PC-3 (cell line): ENCODE data around the gene HSD17B3. TPM values are rescaled to one million over a fixed set of nuclear protein-coding genes. Genes with fewer than 3 reads are reported as not detected.

ENCODE experiments used
- ATAC-seq: fragments of 200-7000 bp; cut with Tn5 transposase; 2 replicates; pipeline ENCODE4 v1.9.1; 2020; ENCODE audit warnings: mild to moderate bottlenecking, moderate library complexity
- BruUV-seq: library from RNA; stranded (reverse); fragments of 400-500 nt; replicated peaks from 2 replicates; lab custom pipeline; 2021; lab: Mats Ljungman, UMichigan
- CTCF ChIA-PET: fragments of 300-600 bp; sonication (Branson Sonifier 250); formaldehyde crosslinking; loops from one replicate; lab custom pipeline; 2022; ENCODE audit warnings: antibody characterized with exemption; lab: Charles Lee
- POLR2A ChIA-PET: fragments of 300-600 bp; sonication (Branson Sonifier 250); formaldehyde crosslinking; loops from one replicate; lab custom pipeline; 2022; ENCODE audit warnings: antibody characterized with exemption; ENCODE audit not compliant: unreplicated experiment; lab: Charles Lee
- DNase-seq: peaks from one replicate; pipeline ENCODE4 v3.0.0-alpha.2; 2015
- H2AFZ ChIP-seq: fragments of 300-600 bp; sonication (generic); 2 replicates; pipeline ENCODE4 v1.6.0; 2016; ENCODE audit warnings: antibody characterized with exemption, low read length
- H3F3A ChIP-seq: fragments of 300-600 bp; sonication (generic); one replicate; pipeline ENCODE4 v1.6.0; 2017; ENCODE audit warnings: antibody characterized with exemption, low read length, control low read depth, mild to moderate bottlenecking; ENCODE audit not compliant: unreplicated experiment
- H3K27ac ChIP-seq: fragments of 300-600 bp; sonication (generic); 2 replicates; pipeline ENCODE4 v1.5.1; 2016; ENCODE audit warnings: mild to moderate bottlenecking, low read length
- H3K27me3 ChIP-seq: fragments of 300-600 bp; sonication (generic); 2 replicates; pipeline ENCODE4 v1.6.1; 2016; ENCODE audit warnings: low read length, mixed read lengths
- H3K36me3 ChIP-seq: fragments of 300-600 bp; sonication (generic); 2 replicates; pipeline ENCODE4 v1.6.1; 2016; ENCODE audit warnings: low read depth, mixed run types, low read length, mixed read lengths
- H3K4me1 ChIP-seq: fragments of 300-600 bp; sonication (generic); 2 replicates; pipeline ENCODE4 v1.5.1; 2016; ENCODE audit warnings: low read length; ENCODE audit not compliant: insufficient read depth
- H3K4me2 ChIP-seq: fragments of 300-600 bp; sonication (generic); 2 replicates; pipeline ENCODE4 v1.6.0; 2016; ENCODE audit warnings: low read length
- H3K4me3 ChIP-seq: fragments of 300-600 bp; sonication (generic); 2 replicates; pipeline ENCODE4 v1.5.1; 2016; ENCODE audit warnings: mild to moderate bottlenecking, low read length, mixed read lengths
- H3K79me2 ChIP-seq: fragments of 300-600 bp; sonication (generic); 2 replicates; pipeline ENCODE4 v1.6.1; 2017; ENCODE audit warnings: low read length, mixed read lengths
- H3K9ac ChIP-seq: fragments of 300-600 bp; sonication (generic); 2 replicates; pipeline ENCODE4 v1.6.0; 2016; ENCODE audit warnings: mild to moderate bottlenecking, low read length
- H3K9me2 ChIP-seq: fragments of 300-600 bp; sonication (generic); replicated peaks from 2 replicates; pipeline ENCODE4 v1.6.1; 2016; ENCODE audit warnings: mixed run types, low read length, mixed read lengths
- H3K9me3 ChIP-seq: fragments of 300-600 bp; sonication (generic); 2 replicates; pipeline ENCODE4 v1.6.1; 2016; ENCODE audit warnings: low read length, mixed read lengths
- H4K20me1 ChIP-seq: fragments of 300-600 bp; sonication (generic); 2 replicates; pipeline ENCODE4 v1.6.1; 2016; ENCODE audit warnings: low read length, mixed read lengths
- CTCF ChIP-seq: fragments of 300-600 bp; sonication (generic); conservative IDR thresholded peaks from 2 replicates; pipeline ENCODE4 v1.5.1; 2017; ENCODE audit warnings: antibody characterized with exemption, low read depth, mild to moderate bottlenecking, low read length
- EZH2 ChIP-seq: fragments of 300-600 bp; sonication (generic); IDR thresholded peaks from one replicate; pipeline ENCODE4 v1.6.1; 2017; ENCODE audit warnings: antibody characterized with exemption, mild to moderate bottlenecking, low read length; ENCODE audit not compliant: unreplicated experiment
- EZH2phosphoT487 ChIP-seq: fragments of 300-600 bp; sonication (generic); IDR thresholded peaks from 2 replicates; pipeline ENCODE4 v1.6.1; 2018; ENCODE audit warnings: mild to moderate bottlenecking, antibody characterized with exemption, low read length, borderline replicate concordance
- intact Hi-C: fragments of 100-400 bp; cut with micrococcal nuclease; formaldehyde crosslinking; loops from 2 replicates; pipeline ENCODE4 v1.9.0; 2023
- total RNA-seq: library from RNA; depleted of rRNA; stranded (reverse); fragments of >200 nt; gene quantifications from 2 replicates; pipeline ENCODE4 v1.2.3, GENCODE V29; 2014

HSD17B3 gene
- total RNA-seq, 1 experiment from 2014 or later = 0.26 TPM

- Histone ChIP-seq H3K36me3 (no peaks in the 10 kb centered on the region), H3K9me2 (no peaks in the 10 kb centered on the region), H3K9me3 (no peaks in the 10 kb centered on the region), H3K27ac (no peak overlapping the region), H3K4me3 (no peak overlapping the region), H4K20me1 (no peaks in the 10 kb centered on the region), H3K79me2 (no peaks in the 10 kb centered on the region), H3K9ac (no peak overlapping the region), H3F3A (no peaks in the 10 kb centered on the region), H3K4me1 (peaks cover 16% of the 10 kb centered on the region), H2AFZ (no peak overlapping the region), H3K4me2 (no peak overlapping the region), H3K27me3 (no peaks in the 10 kb centered on the region)
- TF ChIP-seq EZH2phosphoT487 = no peak
- no peak for TF ChIP-seq EZH2
- TF ChIP-seq CTCF = no peak
- ATAC-seq (no peak), DNase-seq (no peak)
- POLR2A ChIA-PET = no interaction called here
- BruUV-seq = TSS peak; percentile 21
- intact Hi-C loops = no loop called here
- CTCF ChIA-PET = no interaction called here
Observed at GRCh38 chr9:96345551-96345950, 43.6 kb upstream of the HSD17B3 start.

GRCh38 chr9:96344458-96345180 is 42.6 kb upstream of the HSD17B3 start:
- ChIA-PET CTCF (interaction anchor here (0.5 to 0.7 kb wide), 2 partner anchors 105 to 127 kb away, joined by 4 to 5 read pairs; partner anchors contain the start of gene HABP4), POLR2A (interaction anchor here (0.6 to 0.7 kb wide), 4 partner anchors 30 to 105 kb away, joined by 5 to 18 read pairs (median 16); partner anchors contain the start of gene HABP4)
- H4K20me1 ChIP-seq = no peaks in the 10 kb centered on the region
- peak; percentile 65 for DNase-seq
- no peak overlapping the region for H2AFZ ChIP-seq
- H3K27ac ChIP-seq = peak overlapping the region; percentile 36
- H3K27me3 ChIP-seq = no peaks in the 10 kb centered on the region
- H3K9me3 ChIP-seq = no peaks in the 10 kb centered on the region
- ATAC-seq = peak; percentile 40
- H3K4me2 ChIP-seq = peak overlapping the region; percentile 29; the same call in 1 of the 2 replicates
- intact Hi-C loops = no loop called here
- H3K4me3 ChIP-seq = no peak overlapping the region
- no peaks in the 10 kb centered on the region for H3K9me2 ChIP-seq
- H3F3A ChIP-seq = peaks cover 4% of the 10 kb centered on the region
- no peaks in the 10 kb centered on the region for H3K79me2 ChIP-seq
- BruUV-seq = no TSS peak
- H3K4me1 ChIP-seq = peaks cover 21% of the 10 kb centered on the region
- no peak overlapping the region for H3K9ac ChIP-seq
- H3K36me3 ChIP-seq = no peaks in the 10 kb centered on the region
- TF ChIP-seq EZH2 (no peak), CTCF (no peak), EZH2phosphoT487 (no peak)
